Neural progenitor cell (in vitro differentiated cells): Measurements from ENCODE around the gene EFNA5.

Experiments used
- EZH2phosphoT487 ChIP-seq: fragments of 200-600 bp; sonication (generic); IDR thresholded peaks from 2 replicates; pipeline ENCODE4 v1.6.1; 2017; ENCODE audit warnings: antibody characterized with exemption
- TF ChIP-seq, protein P1 (sequence below): fragments of 200-600 bp; sonication (generic); IDR thresholded peaks from 2 replicates; pipeline ENCODE4 v1.5.1; 2017; ENCODE audit warnings: antibody characterized with exemption, mild to moderate bottlenecking

DNA sequence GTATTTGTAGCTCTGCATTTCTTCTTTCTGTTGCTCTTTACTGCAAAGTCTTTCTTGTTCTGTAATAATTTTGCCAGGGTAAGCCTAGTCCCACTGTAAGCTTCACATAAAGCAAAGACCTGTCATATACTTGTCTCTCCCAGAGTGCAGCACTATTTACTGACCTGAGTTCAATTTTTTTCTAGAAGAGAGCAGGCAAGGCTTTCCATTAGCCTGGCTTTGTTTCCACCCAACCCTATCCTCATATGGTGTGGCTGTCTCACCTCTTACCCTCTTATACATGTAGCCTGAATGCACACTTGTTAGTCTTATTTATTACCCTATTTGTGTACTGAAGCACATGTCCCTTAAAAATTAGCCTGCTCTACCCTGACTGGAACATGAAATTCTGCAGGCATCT, 170.4 kb downstream of the EFNA5 start:
- TF ChIP-seq, protein P1, sequence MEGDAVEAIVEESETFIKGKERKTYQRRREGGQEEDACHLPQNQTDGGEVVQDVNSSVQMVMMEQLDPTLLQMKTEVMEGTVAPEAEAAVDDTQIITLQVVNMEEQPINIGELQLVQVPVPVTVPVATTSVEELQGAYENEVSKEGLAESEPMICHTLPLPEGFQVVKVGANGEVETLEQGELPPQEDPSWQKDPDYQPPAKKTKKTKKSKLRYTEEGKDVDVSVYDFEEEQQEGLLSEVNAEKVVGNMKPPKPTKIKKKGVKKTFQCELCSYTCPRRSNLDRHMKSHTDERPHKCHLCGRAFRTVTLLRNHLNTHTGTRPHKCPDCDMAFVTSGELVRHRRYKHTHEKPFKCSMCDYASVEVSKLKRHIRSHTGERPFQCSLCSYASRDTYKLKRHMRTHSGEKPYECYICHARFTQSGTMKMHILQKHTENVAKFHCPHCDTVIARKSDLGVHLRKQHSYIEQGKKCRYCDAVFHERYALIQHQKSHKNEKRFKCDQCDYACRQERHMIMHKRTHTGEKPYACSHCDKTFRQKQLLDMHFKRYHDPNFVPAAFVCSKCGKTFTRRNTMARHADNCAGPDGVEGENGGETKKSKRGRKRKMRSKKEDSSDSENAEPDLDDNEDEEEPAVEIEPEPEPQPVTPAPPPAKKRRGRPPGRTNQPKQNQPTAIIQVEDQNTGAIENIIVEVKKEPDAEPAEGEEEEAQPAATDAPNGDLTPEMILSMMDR: no peak
- no peak for TF ChIP-seq EZH2phosphoT487
